ENCODE measurements around the gene IARS1. TPM values are rescaled to one million over a fixed set of nuclear protein-coding genes. Genes with fewer than 3 reads are reported as not detected.

The IARS1 gene
- total RNA-seq, 4 donors from 2014 or later: 56.6 to 78.8 (median 75.0) TPM

DNA sequence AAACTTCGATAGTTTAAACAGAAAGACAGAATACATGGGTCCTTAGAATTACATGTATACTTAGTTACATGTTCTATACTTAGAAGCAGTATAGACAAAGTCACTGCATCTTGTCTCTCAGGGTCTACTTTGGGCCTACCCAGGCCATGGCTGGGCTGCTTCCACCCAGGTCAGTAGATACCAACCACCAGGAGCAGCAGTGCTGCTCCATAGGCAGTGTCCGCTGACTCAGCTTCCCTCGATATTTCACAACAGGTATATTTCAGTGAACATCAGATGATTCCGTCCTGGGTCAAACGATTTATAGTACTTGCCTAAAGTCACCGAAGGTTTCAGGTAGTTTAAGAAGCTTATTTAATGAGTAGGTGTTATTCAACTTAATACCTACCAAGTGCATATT is 18.0 kb downstream of the IARS1 start:
- no peaks in the 10 kb centered on the region for H3K4me1 ChIP-seq
- no peak overlapping the region for H3K4me3 ChIP-seq
- 91% methylated on average over 4 to 6 of the region's 6 CpGs for WGBS, 2 donors (ENCODE audit: low coverage in 1 of 2)
- no peaks in the 10 kb centered on the region for H3K27me3 ChIP-seq
- H3K27ac ChIP-seq: no peak overlapping the region
- H3K36me3 ChIP-seq: peaks cover 11 to 100% of the 10 kb centered on the region in 2 donors
- ATAC-seq: no peak
- no peak for TF ChIP-seq EP300 (IDR thresholded peaks at IDR 0.05)
- TF ChIP-seq, protein P1, sequence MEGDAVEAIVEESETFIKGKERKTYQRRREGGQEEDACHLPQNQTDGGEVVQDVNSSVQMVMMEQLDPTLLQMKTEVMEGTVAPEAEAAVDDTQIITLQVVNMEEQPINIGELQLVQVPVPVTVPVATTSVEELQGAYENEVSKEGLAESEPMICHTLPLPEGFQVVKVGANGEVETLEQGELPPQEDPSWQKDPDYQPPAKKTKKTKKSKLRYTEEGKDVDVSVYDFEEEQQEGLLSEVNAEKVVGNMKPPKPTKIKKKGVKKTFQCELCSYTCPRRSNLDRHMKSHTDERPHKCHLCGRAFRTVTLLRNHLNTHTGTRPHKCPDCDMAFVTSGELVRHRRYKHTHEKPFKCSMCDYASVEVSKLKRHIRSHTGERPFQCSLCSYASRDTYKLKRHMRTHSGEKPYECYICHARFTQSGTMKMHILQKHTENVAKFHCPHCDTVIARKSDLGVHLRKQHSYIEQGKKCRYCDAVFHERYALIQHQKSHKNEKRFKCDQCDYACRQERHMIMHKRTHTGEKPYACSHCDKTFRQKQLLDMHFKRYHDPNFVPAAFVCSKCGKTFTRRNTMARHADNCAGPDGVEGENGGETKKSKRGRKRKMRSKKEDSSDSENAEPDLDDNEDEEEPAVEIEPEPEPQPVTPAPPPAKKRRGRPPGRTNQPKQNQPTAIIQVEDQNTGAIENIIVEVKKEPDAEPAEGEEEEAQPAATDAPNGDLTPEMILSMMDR (IDR thresholded peaks at IDR 0.05): no peak
- TF ChIP-seq POLR2A (IDR thresholded peaks at IDR 0.05): no peak
- no peak for TF ChIP-seq POLR2AphosphoS5 (IDR thresholded peaks at IDR 0.05)
- no peaks in the 10 kb centered on the region for H3K9me3 ChIP-seq

DNA sequence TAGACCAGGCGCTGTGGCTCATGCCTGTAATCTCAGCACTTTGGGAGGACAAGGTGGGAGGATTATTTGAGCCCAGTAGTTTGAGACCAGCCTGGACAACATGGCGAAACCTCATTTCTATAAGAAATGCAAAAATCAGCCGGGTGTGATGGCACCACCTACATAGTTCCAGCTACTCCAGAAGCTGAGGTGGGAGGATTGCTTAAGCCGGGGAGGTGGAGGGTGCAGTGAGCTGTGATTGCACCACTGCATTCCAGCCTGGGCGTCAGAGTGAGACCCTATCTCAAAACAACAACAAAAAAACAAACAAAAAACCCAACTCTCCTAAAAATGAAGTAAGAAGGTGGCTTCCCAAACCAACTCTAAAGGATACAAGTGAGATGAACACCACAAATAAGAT is 23.0 kb downstream of the IARS1 start:
- peaks cover 4 to 100% of the 10 kb centered on the region in 2 donors for H3K36me3 ChIP-seq
- H3K4me3 ChIP-seq: no peak overlapping the region
- H3K4me1 ChIP-seq: no peaks in the 10 kb centered on the region
- H3K27ac ChIP-seq: no peak overlapping the region
- ATAC-seq: no peak
- H3K9me3 ChIP-seq: no peaks in the 10 kb centered on the region
- WGBS, 2 donors (ENCODE audit: low coverage in 1 of 2): 94 to 100% methylated on average over 1 to 3 of the region's 5 CpGs
- no peaks in the 10 kb centered on the region for H3K27me3 ChIP-seq
- TF ChIP-seq POLR2AphosphoS5 (IDR thresholded peaks at IDR 0.05) (no peak), EP300 (IDR thresholded peaks at IDR 0.05) (no peak), POLR2A (IDR thresholded peaks at IDR 0.05) (no peak)
- TF ChIP-seq, protein P1 (IDR thresholded peaks at IDR 0.05): no peak

DNA sequence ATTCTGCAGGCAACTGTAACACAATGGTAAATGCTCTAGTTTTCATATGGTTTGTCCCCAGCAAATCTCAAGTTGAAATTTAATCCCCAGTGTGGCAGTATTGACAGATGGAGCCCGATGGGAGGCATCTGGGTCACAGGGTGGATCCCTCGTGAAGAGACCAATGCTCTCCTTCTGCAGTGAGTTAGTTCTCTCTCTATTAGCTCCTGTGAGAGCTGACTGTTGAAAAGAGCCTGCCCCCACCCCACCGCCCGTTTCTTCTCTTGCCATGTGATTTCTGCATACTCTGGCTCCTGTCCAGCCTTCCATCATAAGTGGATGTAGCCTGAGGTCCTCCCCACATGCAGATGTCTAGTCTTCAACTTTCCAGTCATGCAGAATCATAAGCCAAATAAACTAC is 27.0 kb downstream of the IARS1 start:
- Histone ChIP-seq H3K36me3 (peaks cover 4 to 100% of the 10 kb centered on the region in 2 donors), H3K9me3 (no peaks in the 10 kb centered on the region), H3K4me1 (no peaks in the 10 kb centered on the region), H3K4me3 (no peak overlapping the region), H3K27ac (no peak overlapping the region), H3K27me3 (no peaks in the 10 kb centered on the region)
- ATAC-seq: no peak
- 36 to 94% methylated on average over 2 of the region's 4 CpGs for WGBS, 2 donors (ENCODE audit: low coverage in 1 of 2)
- TF ChIP-seq POLR2AphosphoS5 (IDR thresholded peaks at IDR 0.05) (no peak), EP300 (IDR thresholded peaks at IDR 0.05) (no peak), POLR2A (IDR thresholded peaks at IDR 0.05) (no peak)
- TF ChIP-seq, protein P1 (IDR thresholded peaks at IDR 0.05): no peak

DNA sequence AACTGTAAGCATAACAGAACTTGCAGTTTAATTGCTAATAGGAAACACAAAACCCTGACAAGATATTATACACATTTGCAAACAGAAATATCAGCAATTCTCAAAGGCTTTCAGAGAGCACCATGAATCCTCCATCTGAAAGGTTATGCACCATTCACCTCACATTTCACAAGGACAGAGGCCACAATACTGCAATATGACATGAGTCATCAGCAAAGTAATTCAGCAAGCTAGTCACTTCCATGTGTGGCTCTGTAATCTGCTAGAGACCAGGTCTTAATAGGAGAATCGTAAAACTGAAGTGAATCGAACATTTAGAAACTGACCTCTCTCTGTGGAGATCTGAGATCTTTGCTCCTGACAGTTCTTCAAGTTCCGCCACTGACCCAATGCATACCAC is 28.3 kb downstream of the IARS1 start:
- Histone ChIP-seq H3K27ac (no peak overlapping the region), H3K4me1 (no peaks in the 10 kb centered on the region), H3K36me3 (peaks cover 4 to 100% of the 10 kb centered on the region in 2 donors), H3K9me3 (no peaks in the 10 kb centered on the region), H3K4me3 (no peak overlapping the region), H3K27me3 (no peaks in the 10 kb centered on the region)
- WGBS, 2 donors (ENCODE audit: low coverage in 1 of 2): 81 to 97% methylated on average over 3 of the region's 3 CpGs
- no peak for ATAC-seq
- TF ChIP-seq POLR2A (IDR thresholded peaks at IDR 0.05): no peak
- TF ChIP-seq EP300 (IDR thresholded peaks at IDR 0.05): no peak
- no peak for TF ChIP-seq POLR2AphosphoS5 (IDR thresholded peaks at IDR 0.05)
- TF ChIP-seq, protein P1 (IDR thresholded peaks at IDR 0.05): no peak

DNA sequence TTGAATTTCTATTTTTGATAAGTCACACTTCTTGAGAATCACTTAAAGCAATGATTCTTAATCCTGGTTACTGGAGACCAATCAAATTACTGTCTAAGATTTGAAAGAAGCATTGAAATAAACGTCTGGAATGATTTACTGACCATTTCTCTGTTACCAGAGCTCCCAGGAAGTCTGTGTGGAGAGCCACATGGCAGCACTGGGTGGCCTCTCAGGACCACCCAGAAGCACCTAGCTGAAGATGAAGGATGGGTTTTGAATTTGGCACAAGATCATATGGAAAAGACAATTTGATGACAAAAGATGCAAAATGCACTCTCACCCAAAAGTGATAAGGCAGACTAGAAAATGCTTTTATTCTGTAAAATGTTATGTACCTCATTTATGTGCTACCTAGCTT is 30.4 kb downstream of the IARS1 start:
- TF ChIP-seq, protein P1 (IDR thresholded peaks at IDR 0.05): no peak
- TF ChIP-seq EP300 (IDR thresholded peaks at IDR 0.05) (no peak), POLR2A (IDR thresholded peaks at IDR 0.05) (no peak), POLR2AphosphoS5 (IDR thresholded peaks at IDR 0.05) (no peak)
- 7 to 19% methylated on average over 1 of the region's 1 CpG for WGBS, 2 donors (ENCODE audit: low coverage in 1 of 2)
- Histone ChIP-seq H3K27ac (no peak overlapping the region), H3K4me1 (no peaks in the 10 kb centered on the region), H3K4me3 (no peak overlapping the region), H3K36me3 (peaks cover 4 to 100% of the 10 kb centered on the region in 2 donors), H3K27me3 (no peaks in the 10 kb centered on the region), H3K9me3 (no peaks in the 10 kb centered on the region)
- no peak for ATAC-seq
